Activated effector memory CD4-positive, alpha-beta T cell treated with Interleukin-2 at 50 U/mL for 16 hours (primary cell): Measurements from ENCODE around the gene MPPE1.
"Not testable (repeated sequence)": the region's sequence is repeated elsewhere in the genome, so short reads cannot be mapped to it uniquely, and the experiment has no call there.

ENCODE experiments used
- DNase-seq: peaks from one replicate; pipeline ENCODE4 v3.0.0-alpha.2; 2020

The MPPE1 gene

DNA sequence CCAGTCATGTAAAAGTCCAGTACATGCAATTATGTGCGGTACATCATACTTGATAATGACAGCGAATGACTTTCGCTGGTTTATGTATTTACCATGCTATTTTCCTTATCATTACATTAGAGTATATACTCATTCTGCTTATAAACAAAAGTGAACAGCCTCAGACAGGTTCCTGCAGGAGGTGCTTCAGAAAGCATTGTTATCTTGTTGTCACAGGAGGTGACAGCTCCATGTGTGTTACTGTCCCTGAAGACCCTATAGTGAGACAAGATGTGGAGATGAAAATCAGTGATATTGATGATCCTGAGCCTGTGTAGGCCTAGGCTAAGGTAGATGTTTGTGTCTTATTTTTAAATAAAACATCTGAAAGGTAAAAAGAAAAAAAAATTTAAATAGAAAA is 15.3 kb upstream of the MPPE1 start:
- no peak for DNase-seq

- DNase-seq, result not testable (repeated sequence)
Measured at GRCh38 chr18:11919522-11919921, 11.4 kb upstream of the MPPE1 start.

DNA sequence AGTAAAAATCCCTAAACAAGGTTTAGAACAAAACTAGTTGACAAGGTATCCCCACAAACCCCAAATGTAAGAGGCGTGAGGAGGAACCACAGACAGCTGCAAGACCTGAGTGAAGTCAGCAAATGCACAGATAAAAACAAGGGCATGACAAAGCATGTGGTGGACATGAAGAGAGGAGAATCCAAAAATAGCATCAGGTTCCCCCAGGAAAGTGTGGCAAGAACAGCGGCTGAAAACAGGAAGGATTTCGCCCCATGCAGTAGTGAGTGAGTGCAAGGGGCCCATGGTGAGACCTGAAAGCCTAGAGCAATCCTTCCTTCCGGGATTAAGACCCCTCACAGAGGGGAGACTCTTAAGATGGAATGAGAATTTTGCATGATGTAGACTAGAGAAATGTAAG is 8.8 kb upstream of the MPPE1 start:
- DNase-seq, result not testable (repeated sequence)

DNA sequence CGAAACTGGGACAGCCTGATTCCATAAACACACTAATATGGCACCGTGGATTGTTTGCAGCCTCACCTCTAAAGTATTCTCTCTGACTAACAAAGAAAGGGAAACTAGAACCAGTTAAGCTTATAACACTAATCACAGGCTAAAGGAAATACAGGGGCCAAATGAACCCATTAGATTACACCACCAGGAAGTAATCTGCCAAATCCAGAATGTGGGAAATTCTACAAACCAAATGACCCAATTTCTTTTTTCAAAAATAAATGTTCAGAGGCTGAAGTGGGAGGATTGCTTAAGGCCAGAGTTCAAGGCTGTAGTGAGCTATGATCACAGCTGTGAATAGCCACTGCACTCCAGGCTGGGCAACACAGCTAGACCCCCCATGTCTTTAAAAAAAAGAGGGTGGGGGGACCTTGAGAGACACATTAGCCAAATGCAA is 1.5 kb upstream of the MPPE1 start:
- DNase-seq, result no peak

GRCh38 chr18:11909061-11909455 is 941 bp upstream of the MPPE1 start:
- DNase-seq, result no peak

GRCh38 chr18:11906926-11907874 is 917 bp downstream of the MPPE1 start:
- no peak for DNase-seq

DNA sequence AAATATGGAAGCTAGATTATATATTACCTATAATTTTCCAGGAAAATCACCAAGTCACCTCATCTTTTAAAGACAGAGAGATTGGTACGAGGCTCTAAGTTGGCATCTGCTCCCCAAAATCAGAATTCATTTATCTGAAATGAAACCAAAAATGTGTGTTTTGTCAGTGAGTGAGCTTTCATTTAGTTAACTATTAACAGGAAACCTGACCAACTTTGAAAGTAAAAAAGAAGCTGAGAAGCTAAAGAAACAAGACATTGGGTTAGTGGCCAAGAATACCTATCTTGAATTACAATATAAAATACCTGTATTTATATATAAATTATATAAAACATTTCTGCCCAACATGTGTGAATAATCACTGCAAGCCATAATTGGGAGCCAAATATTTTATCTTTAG is 1.9 kb downstream of the MPPE1 start:
- DNase-seq, result no peak

GRCh38 chr18:11905613-11906012 is 2.5 kb downstream of the MPPE1 start:
- DNase-seq, result no peak

DNA sequence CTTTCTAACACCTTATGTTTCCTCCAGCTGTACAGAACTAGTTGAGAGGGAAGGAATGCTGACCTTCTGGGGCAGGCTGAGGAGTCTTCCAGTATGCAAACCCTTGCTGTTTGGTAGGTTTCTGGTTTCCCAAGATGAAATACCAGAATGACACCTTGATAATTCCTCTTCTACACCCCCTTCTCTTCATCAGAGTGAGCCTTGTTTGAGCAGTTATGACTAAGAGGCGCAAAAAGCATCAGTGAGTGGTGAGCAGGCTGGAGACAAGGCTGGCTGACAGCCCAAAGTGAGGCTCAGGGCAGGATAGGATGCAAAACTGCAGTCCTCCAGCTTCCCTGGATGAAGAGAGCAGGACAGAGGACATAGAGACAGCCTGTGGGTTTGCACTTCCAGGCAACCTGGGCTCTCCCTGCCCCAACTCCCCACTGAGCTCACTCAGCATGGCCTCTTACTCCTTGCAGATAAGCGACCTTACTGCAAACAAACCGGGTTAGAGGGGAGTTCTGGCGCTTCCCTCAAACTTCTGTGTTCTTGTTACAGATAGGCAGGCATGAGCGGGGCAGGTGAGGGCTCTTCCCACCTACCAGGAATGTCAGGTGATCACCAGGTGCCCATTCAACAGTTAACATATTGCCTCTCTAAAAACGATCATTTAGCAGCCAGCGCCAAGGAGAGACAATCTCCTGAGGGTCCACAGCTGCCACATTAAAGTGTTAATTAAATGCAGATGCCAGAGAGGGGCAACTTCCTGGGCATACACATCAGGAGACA is 5.4 kb downstream of the MPPE1 start:
- DNase-seq, result no peak

- DNase-seq, result no peak
Measured at GRCh38 chr18:11901826-11902438, 6.2 kb downstream of the MPPE1 start.

- no peak for DNase-seq
Measured at GRCh38 chr18:11899063-11899462, 9.1 kb downstream of the MPPE1 start.

DNA sequence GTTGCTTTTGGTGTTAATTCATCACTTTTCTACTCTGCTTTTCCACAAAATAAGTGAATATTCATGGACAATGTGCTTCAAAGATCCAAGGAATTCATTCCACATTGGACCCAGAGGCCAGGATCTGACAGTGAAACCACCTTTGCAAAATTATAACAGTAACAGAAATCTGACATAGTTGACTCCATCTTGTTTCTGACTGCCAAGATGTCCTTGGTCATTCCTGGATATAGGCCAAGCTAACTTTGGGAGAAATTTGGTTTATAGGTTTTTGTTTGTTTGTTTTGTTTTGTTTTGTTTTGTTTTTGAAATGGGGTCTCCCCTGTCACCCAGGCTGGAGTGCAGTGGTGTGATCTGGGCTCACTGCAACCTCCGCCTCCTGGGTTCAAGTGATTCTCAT is 10.3 kb downstream of the MPPE1 start:
- no peak for DNase-seq

DNA sequence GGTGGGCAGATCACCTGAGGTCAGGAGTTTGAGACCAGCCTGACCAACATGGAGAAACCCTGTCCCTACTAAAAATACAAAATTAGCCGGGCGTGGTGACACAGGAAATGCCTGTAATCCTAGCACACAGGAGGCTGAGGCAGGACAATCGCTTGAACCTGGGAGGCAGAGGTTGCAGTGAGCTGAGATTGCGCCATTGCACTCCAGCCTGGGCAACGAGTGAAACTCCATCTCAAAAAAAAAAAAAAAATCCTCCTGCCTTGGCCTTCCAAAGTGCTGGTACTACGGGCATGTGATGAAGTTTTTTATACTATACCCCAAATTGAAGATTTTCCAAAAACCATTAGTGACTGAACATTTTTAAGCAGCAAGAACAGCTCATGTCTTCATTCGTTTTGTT is 15.7 kb downstream of the MPPE1 start:
- DNase-seq, result not testable (repeated sequence)

- DNase-seq, result no peak
Measured at GRCh38 chr18:11891737-11892136, 16.4 kb downstream of the MPPE1 start.

DNA sequence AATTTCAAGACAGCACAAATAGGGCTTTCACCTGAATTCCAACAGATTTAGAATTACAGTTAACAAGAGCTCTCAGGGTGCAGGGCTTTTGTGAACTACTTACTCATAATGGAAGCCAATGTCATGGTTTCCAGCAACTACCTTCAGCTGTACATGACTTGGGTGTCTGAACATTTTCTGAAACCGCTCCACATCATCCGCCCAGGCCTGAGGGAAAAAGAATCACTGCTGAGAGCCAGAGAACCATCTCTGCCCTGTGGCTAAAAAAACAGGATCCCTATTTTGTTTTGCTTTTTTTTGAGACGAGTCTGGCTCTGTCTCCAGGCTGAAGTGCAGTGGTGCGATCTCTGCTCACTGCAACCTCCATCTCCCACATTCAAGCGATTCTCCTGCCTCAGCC is 18.8 kb downstream of the MPPE1 start:
- no peak for DNase-seq

DNA sequence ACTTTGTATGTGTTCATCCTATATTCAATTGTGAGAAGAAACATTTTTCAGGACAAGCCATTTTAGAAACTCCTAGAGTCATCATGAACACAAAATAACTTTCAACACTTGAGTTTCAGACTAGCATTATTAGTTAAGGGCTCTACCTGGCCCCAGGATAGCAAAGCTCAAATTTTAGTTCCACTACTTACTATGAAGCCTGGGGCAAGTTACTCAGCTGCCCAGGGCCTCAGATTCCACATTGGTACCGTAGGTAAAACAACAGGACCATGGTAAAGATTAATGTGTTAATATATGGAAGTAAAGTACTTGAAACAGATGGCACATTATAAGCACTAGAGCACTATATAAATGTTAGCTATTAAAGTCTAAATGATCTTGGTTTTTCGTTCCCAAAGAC is 19.4 kb downstream of the MPPE1 start:
- no peak for DNase-seq

GRCh38 chr18:11887328-11888128 is 20.6 kb downstream of the MPPE1 start:
- DNase-seq, result no peak

GRCh38 chr18:11886577-11887110 is 21.5 kb downstream of the MPPE1 start:
- DNase-seq, result no peak

DNA sequence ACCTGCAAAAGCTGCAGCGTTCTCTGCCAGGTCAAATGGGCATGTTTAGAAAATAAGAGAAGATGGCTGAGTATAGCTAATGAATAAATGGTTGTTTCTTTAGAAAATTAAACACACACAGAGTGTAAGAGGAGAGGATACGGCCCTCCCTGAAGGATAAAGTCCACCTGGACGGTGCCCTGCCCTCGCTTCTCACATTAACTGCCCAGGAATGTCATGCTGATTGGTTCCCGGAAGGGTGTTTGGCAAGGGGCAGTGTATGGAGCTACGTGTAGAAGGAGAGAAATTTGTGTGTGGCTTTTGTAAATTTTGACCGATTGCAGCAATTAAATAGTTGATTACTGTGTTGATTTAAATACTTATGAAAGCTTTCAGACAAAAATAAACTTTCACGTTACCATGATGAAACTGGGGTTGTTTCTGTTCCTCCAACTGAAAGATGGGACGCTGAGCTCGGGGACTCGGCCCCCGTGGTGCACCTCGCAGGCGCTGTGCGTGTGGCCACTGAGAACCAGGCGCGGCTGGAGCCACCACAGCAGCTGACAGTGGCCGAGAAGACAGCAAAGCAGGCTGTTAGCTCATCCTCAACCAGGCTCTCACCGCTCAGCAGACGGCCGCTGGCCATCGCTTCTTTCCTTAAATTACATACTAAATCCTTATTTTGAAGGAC is 22.7 kb downstream of the MPPE1 start:
- no peak for DNase-seq

- no peak for DNase-seq
Measured at GRCh38 chr18:11884396-11885030, 23.6 kb downstream of the MPPE1 start.

GRCh38 chr18:11883153-11883552 is 25.0 kb downstream of the MPPE1 start:
- no peak for DNase-seq
